Lung (tissue), 12 donors: ENCODE measurements around the gene MCIDAS. TPM values are rescaled to one million over a fixed set of nuclear protein-coding genes. Genes with fewer than 3 reads are reported as not detected.
A peak's percentile ranks its signal among the peaks of the same experiment; 100 is the strongest.

Experiments used
- ATAC-seq: fragments of 200-7000 bp; cut with Tn5 transposase; one replicate; pipeline ENCODE4 v1.9.1; 2020; ENCODE audit warnings: moderate number of reproducible peaks; ENCODE audit not compliant: insufficient read depth, low FRiP score
- DNase-seq, 3 donors: peaks; one replicate each; pipeline ENCODE4 v3.0.0-alpha.2; 2013 to 2017
- H3K27ac ChIP-seq, 2 donors: one replicate each; pipeline ENCODE4 v1.5.1; 2013; ENCODE audit warnings: mild to moderate bottlenecking in 2 of 2, moderate library complexity in 2 of 2, control low read depth in 1 of 2, inconsistent platforms in 1 of 2, low read depth in 1 of 2, low read length in 1 of 2
- H3K27me3 ChIP-seq, 3 donors: one replicate each; pipeline ENCODE4 v1.5.1; 2013; ENCODE audit warnings: low read length in 2 of 3; ENCODE audit not compliant: control insufficient read depth in 3 of 3, insufficient read depth in 3 of 3
- H3K36me3 ChIP-seq, 4 donors: one replicate each; pipeline ENCODE4 v1.5.1; 2013; ENCODE audit warnings: low read length in 4 of 4, mild to moderate bottlenecking in 1 of 4, moderate library complexity in 1 of 4; ENCODE audit not compliant: control insufficient read depth in 4 of 4, insufficient read depth in 4 of 4
- H3K4me1 ChIP-seq, 5 donors: one replicate each; pipeline ENCODE4 v1.5.1; 2013; ENCODE audit warnings: low read length in 5 of 5, mild to moderate bottlenecking in 2 of 5, moderate library complexity in 1 of 5; ENCODE audit not compliant: control insufficient read depth in 5 of 5, insufficient read depth in 5 of 5
- H3K4me3 ChIP-seq: one replicate; pipeline ENCODE4 v1.5.1; 2013; ENCODE audit warnings: mild to moderate bottlenecking, control low read depth, moderate library complexity
- H3K9ac ChIP-seq, 2 donors: one replicate each; pipeline ENCODE4 v1.5.1; 2013; ENCODE audit warnings: low read length in 2 of 2, control low read depth in 1 of 2; ENCODE audit not compliant: insufficient read depth in 1 of 2
- H3K9me3 ChIP-seq, 4 donors: one replicate each; pipeline ENCODE4 v1.5.1; 2013; ENCODE audit warnings: low read length in 3 of 4, mild to moderate bottlenecking in 1 of 4, moderate library complexity in 1 of 4; ENCODE audit not compliant: control insufficient read depth in 4 of 4, insufficient read depth in 3 of 4
- CTCF ChIP-seq: IDR thresholded peaks from 2 replicates; pipeline ENCODE4 v1.5.1; 2012; ENCODE audit warnings: mild to moderate bottlenecking; ENCODE audit errors: control extremely low read depth, extremely low read depth
- WGBS, 2 donors: extraction: QIAGEN DNeasy Blood & Tissue Kit; methylation state at CpG; one replicate each; pipeline ENCODE4 v1.1.7; 2013; 5-methylcytosine and 5-hydroxymethylcytosine counted together
- polyA plus RNA-seq, 2 donors: library from polyadenylated mRNA; stranded (reverse); fragments of 200-250 nt; gene quantifications; one replicate each; pipeline ENCODE4 v1.2.1, GENCODE V29; 2013
- total RNA-seq, 2 donors: library from RNA; depleted of rRNA in 1 of 2; stranded (reverse); fragments of >200 nt in 1 of 2; gene quantifications; one replicate each; pipeline ENCODE4 v1.2.1, GENCODE V29; 2014 to 2021
- donor health status: control.
- donor health status: control.
- donor health status: Bipolar disorder and iron deficiency.
- donor health status: healthy.
- donor health status: DM: yes; HTN: yes; CAD: no.

Gene MCIDAS
- total and polyA plus RNA-seq, 4 donors: 0.23 to 1.7 (median 0.62) TPM

- H3K4me3 ChIP-seq: no peak overlapping the region
- no peak for TF ChIP-seq CTCF
- H3K9ac ChIP-seq: no peak overlapping the region
- ATAC-seq: no peak
- H3K4me1 ChIP-seq: peaks cover 0 to 14% (median 3%) of the 10 kb centered on the region in 5 donors
- H3K27me3 ChIP-seq: peaks cover 0 to 84% (median 63%) of the 10 kb centered on the region in 3 donors
- 78 to 83% methylated on average over 1 of the region's 1 CpG for WGBS, 2 donors
- no peaks in the 10 kb centered on the region for H3K36me3 ChIP-seq
- no peak for DNase-seq
- H3K9me3 ChIP-seq: peaks cover 0 to 3% (median 2%) of the 10 kb centered on the region in 4 donors
- H3K27ac ChIP-seq: no peak overlapping the region
Observed at GRCh38 chr5:55180016-55180415, 47.1 kb downstream of the MCIDAS start.

DNA sequence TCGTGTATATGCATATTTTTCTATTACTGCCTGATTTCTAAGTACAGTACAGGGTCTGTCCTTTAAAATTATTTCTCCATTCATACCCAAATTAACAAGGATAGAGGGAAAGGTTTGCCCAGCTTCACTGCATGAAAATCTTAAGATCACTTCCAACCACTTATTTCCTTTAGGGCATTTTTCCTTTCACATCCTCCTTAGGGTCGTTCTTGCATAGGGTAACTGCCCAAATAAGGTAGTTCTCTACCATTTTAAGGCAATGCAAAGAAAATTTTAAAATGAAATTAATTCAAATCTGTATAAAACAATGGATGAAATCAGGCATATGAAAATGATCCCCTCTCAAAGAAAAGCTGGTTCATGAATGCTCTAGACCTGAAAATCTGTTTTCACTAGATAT is 50.0 kb downstream of the MCIDAS start:
- Histone ChIP-seq H3K27me3 (peaks cover 0 to 82% (median 78%) of the 10 kb centered on the region in 3 donors), H3K9me3 (peaks cover 0 to 2% (median 0%) of the 10 kb centered on the region in 4 donors), H3K36me3 (no peaks in the 10 kb centered on the region), H3K9ac (no peak overlapping the region), H3K4me3 (no peak overlapping the region), H3K4me1 (peaks cover 0 to 30% (median 6%) of the 10 kb centered on the region in 5 donors), H3K27ac (no peak overlapping the region)
- ATAC-seq (no peak), DNase-seq (peak in 1 of 3 donors; percentile 21)
- TF ChIP-seq CTCF: no peak
- WGBS, 2 donors: 7 to 18% methylated on average over 2 of the region's 2 CpGs

GRCh38 chr5:55176176-55176818 is 50.8 kb downstream of the MCIDAS start:
- H3K4me3 ChIP-seq: no peak overlapping the region

More at GRCh38 chr5:55176176-55176818, 50.8 kb downstream of the MCIDAS start:
- no peak overlapping the region for H3K9ac ChIP-seq
- H3K9me3 ChIP-seq: peaks cover 0 to 2% (median 0%) of the 10 kb centered on the region in 4 donors
- WGBS, 2 donors: 1 to 3% methylated on average over 44 of the region's 44 CpGs
- no peak overlapping the region for H3K27ac ChIP-seq
- no peaks in the 10 kb centered on the region for H3K36me3 ChIP-seq
- TF ChIP-seq CTCF: no peak
- no peak for ATAC-seq
- peak; percentile 50 to 56 (median 54) for DNase-seq
- H3K4me1 ChIP-seq: peaks cover 0 to 31% (median 6%) of the 10 kb centered on the region in 5 donors
- peaks cover 0 to 75% (median 71%) of the 10 kb centered on the region in 3 donors for H3K27me3 ChIP-seq
